Epithelial cell of proximal tubule (primary cell): ENCODE data around the gene ACOT12. TPM values are rescaled to one million over a fixed set of nuclear protein-coding genes. Genes with fewer than 3 reads are reported as not detected.

Experiments used
- DNase-seq: peaks from one replicate; pipeline ENCODE4 v3.0.0-alpha.2; 2011; ENCODE audit warnings: low read depth
- H3K4me3 ChIP-seq: 2 replicates; pipeline ENCODE4 v1.5.1; 2011; ENCODE audit warnings: low read depth, mild to moderate bottlenecking, low read length
- CTCF ChIP-seq: conservative IDR thresholded peaks from 2 replicates; pipeline ENCODE4 v1.5.1; 2012; ENCODE audit warnings: low read depth, mild to moderate bottlenecking, low read length
- total RNA-seq: library from RNA; depleted of rRNA; stranded (reverse); fragments of >200 nt; gene quantifications from 2 replicates; pipeline ENCODE4 v1.2.3, GENCODE V29; 2015

ACOT12 gene
- total RNA-seq, 1 donor from 2014 or later: not detected

- no peak for DNase-seq
- TF ChIP-seq CTCF: no peak
- no peak overlapping the region for H3K4me3 ChIP-seq
Measured at GRCh38 chr5:81286059-81286617, 107.8 kb downstream of the ACOT12 start.

- TF ChIP-seq CTCF: no peak
- no peak overlapping the region for H3K4me3 ChIP-seq
- no peak for DNase-seq
Measured at GRCh38 chr5:81283976-81284375, 110.0 kb downstream of the ACOT12 start.

Other genes with a start within 250 kb of the ACOT12 start
- gene CKMT2, start 160.8 kb downstream of the ACOT12 start, total RNA-seq: not detected in 2 replicates
- 18.9 and 20.0 TPM in 2 replicates for gene ZCCHC9, start 92.5 kb downstream of the ACOT12 start, total RNA-seq